HepG2 (cell line): ENCODE results near the gene SLC23A2. TPM values are rescaled to one million over a fixed set of nuclear protein-coding genes. Genes with fewer than 3 reads are reported as not detected.

ENCODE experiments used
- BORCS8-MEF2B ChIP-seq: sonication (generic); formaldehyde crosslinking; IDR thresholded peaks from 2 replicates; pipeline ENCODE4 v1.8.0; 2022; ENCODE audit warnings: mild to moderate bottlenecking, missing genetic modification reagents
- HHEX ChIP-seq: IDR thresholded peaks from 2 replicates; pipeline ENCODE4 v1.6.1; 2016; ENCODE audit warnings: control low read depth
- HNRNPK ChIP-seq: fragments of 200-400 bp; formaldehyde crosslinking; IDR thresholded peaks from 2 replicates; pipeline ENCODE4 v1.6.1; 2018; ENCODE audit warnings: low read length, low read depth, moderate library complexity, mild to moderate bottlenecking; ENCODE audit not compliant: poor library complexity, severe bottlenecking
- KLF15 ChIP-seq: sonication (generic); formaldehyde crosslinking; IDR thresholded peaks from 2 replicates; pipeline ENCODE4 v1.8.1; 2023; ENCODE audit warnings: borderline replicate concordance, mild to moderate bottlenecking, inconsistent platforms, missing genetic modification reagents, mixed read lengths
- MED13 ChIP-seq: sonication (generic); formaldehyde crosslinking; IDR thresholded peaks from 2 replicates; pipeline ENCODE4 v1.5.0; 2020; ENCODE audit warnings: missing genetic modification reagents
- NFE2 ChIP-seq: sonication (generic); formaldehyde crosslinking; IDR thresholded peaks from 2 replicates; pipeline ENCODE4 v1.4.0; 2020; ENCODE audit warnings: missing genetic modification reagents
- SNAPC2 ChIP-seq: sonication (generic); formaldehyde crosslinking; IDR thresholded peaks from 2 replicates; pipeline ENCODE4 v1.8.1; 2022; ENCODE audit warnings: mild to moderate bottlenecking, missing genetic modification reagents
- ZNF160 ChIP-seq: sonication (generic); formaldehyde crosslinking; IDR thresholded peaks from 2 replicates; pipeline ENCODE4 v1.8.0; 2022; ENCODE audit warnings: mild to moderate bottlenecking, inconsistent platforms, missing genetic modification reagents
- ZNF329 ChIP-seq: sonication (generic); formaldehyde crosslinking; IDR thresholded peaks from 2 replicates; pipeline ENCODE4 v1.9.0; 2021; ENCODE audit warnings: low read depth, mild to moderate bottlenecking, missing genetic modification reagents
- ZNF350 ChIP-seq: sonication (generic); formaldehyde crosslinking; IDR thresholded peaks from 2 replicates; pipeline ENCODE4 v1.4.0; 2020; ENCODE audit warnings: mild to moderate bottlenecking, low read depth, missing genetic modification reagents, borderline replicate concordance
- ZNF430 ChIP-seq: sonication (generic); formaldehyde crosslinking; IDR thresholded peaks from 2 replicates; pipeline ENCODE4 v1.9.0; 2021; ENCODE audit warnings: mild to moderate bottlenecking, missing genetic modification reagents
- ZNF451 ChIP-seq: sonication (generic); formaldehyde crosslinking; IDR thresholded peaks from 2 replicates; pipeline ENCODE4 v1.5.0; 2020; ENCODE audit warnings: mild to moderate bottlenecking, missing genetic modification reagents
- ZNF510 ChIP-seq: sonication (generic); formaldehyde crosslinking; IDR thresholded peaks from 2 replicates; pipeline ENCODE4 v1.4.0; 2020; ENCODE audit warnings: low read depth, mild to moderate bottlenecking, missing genetic modification reagents
- ZNF567 ChIP-seq: sonication (generic); formaldehyde crosslinking; IDR thresholded peaks from 2 replicates; pipeline ENCODE4 v1.8.1; 2023; ENCODE audit warnings: mild to moderate bottlenecking, missing genetic modification reagents, borderline replicate concordance
- ZNF782 ChIP-seq: sonication (generic); formaldehyde crosslinking; IDR thresholded peaks from 2 replicates; pipeline ENCODE4 v1.4.0; 2020; ENCODE audit warnings: missing genetic modification reagents, mild to moderate bottlenecking, borderline replicate concordance
- polyA plus RNA-seq, 8 experiments: library from polyadenylated mRNA; depleted of rRNA in 3 of 8; stranded (reverse) in 7 of 8; unstranded in 1 of 8; fragments of >200 nt; fragmentation: Illumina TruSeq in 4 of 8; extraction: Trizol in 4 of 8; gene quantifications; 2 replicates each; pipeline versions ENCODE4 v1.2.1 to v1.2.3, GENCODE V29; 2011 to 2016; ENCODE audit warnings: low read depth in 4 of 8, missing spikeins in 1 of 8, mixed read lengths in 1 of 8; ENCODE audit not compliant: insufficient read depth in 1 of 8
- total RNA-seq, 5 experiments: library from RNA; depleted of rRNA; stranded (reverse); fragments of >200 nt; fragmentation: Illumina TruSeq; extraction: Trizol; gene quantifications; 2 replicates each; pipeline ENCODE4 v1.2.3, GENCODE V29; 2016; ENCODE audit warnings: low read depth in 1 of 5
- TF ChIP-seq, protein P1 (sequence below): sonication (generic); formaldehyde crosslinking; IDR thresholded peaks from 2 replicates; pipeline ENCODE4 v1.4.0; 2020; ENCODE audit warnings: missing genetic modification reagents, mild to moderate bottlenecking, borderline replicate concordance
- TF ChIP-seq, protein P2 (sequence below): sonication (generic); formaldehyde crosslinking; IDR thresholded peaks from 2 replicates; pipeline ENCODE4 v1.4.0; 2020; ENCODE audit warnings: missing genetic modification reagents, borderline replicate concordance
- TF ChIP-seq, protein P3 (sequence below): sonication (generic); IDR thresholded peaks from 2 replicates; pipeline ENCODE4 v1.6.1; 2016; ENCODE audit warnings: low read depth, borderline replicate concordance
- TF ChIP-seq, protein P4 (sequence below): sonication (generic); formaldehyde crosslinking; IDR thresholded peaks from 2 replicates; pipeline ENCODE4 v1.5.1; 2020; ENCODE audit warnings: mild to moderate bottlenecking, moderate library complexity, missing genetic modification reagents

Gene SLC23A2
- total and polyA plus RNA-seq, 2 of the 13 experiments (the other 11 are each of a cell fraction or from before 2014, with no cell fraction given): 42.2 to 51.2 TPM

DNA sequence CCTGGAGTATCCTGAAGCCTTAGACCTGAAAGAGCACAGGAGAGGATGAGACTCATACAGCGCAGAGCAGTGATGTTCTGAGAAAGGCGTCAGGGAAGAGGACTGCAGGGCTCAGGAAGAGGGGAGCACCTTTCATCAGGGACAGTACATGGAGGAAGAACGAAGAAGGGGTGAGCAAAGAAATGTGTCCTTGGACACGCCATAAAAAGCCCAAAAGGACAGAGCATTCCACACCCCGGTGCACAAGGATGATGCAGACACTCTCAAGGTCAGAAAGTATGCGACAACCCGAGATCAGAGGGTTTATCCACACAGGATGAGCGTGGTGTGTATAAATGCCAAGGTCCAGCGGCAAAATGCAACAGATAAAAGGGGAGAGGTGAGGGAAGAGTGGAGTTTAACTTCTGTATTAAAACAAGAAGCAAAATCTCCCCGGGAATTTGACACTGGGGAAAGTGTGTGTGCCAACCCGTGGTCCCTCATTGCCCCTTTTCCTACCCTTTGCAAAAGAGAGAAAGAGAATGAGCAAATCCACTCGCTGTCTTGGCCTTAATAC, 64.4 kb downstream of the SLC23A2 start (continued):
- TF ChIP-seq, protein P1, sequence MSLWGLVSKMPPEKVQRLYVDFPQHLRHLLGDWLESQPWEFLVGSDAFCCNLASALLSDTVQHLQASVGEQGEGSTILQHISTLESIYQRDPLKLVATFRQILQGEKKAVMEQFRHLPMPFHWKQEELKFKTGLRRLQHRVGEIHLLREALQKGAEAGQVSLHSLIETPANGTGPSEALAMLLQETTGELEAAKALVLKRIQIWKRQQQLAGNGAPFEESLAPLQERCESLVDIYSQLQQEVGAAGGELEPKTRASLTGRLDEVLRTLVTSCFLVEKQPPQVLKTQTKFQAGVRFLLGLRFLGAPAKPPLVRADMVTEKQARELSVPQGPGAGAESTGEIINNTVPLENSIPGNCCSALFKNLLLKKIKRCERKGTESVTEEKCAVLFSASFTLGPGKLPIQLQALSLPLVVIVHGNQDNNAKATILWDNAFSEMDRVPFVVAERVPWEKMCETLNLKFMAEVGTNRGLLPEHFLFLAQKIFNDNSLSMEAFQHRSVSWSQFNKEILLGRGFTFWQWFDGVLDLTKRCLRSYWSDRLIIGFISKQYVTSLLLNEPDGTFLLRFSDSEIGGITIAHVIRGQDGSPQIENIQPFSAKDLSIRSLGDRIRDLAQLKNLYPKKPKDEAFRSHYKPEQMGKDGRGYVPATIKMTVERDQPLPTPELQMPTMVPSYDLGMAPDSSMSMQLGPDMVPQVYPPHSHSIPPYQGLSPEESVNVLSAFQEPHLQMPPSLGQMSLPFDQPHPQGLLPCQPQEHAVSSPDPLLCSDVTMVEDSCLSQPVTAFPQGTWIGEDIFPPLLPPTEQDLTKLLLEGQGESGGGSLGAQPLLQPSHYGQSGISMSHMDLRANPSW (CRISPR knock-in tag): 0 out of 2 replicates have a peak, but pooled peaks have one; percentile 64
- TF ChIP-seq ZNF160 (CRISPR knock-in tag) (no peak), NFE2 (CRISPR knock-in tag) (no peak), ZNF510 (0 out of 2 replicates have a peak, but pooled peaks have one; percentile 88), SNAPC2 (no peak), ZNF567 (CRISPR knock-in tag) (0 out of 2 replicates have a peak, but pooled peaks have one; percentile 71), ZNF782 (CRISPR knock-in tag) (0 out of 2 replicates have a peak, but pooled peaks have one; percentile 28), BORCS8-MEF2B (CRISPR knock-in tag) (no peak), ZNF430 (CRISPR knock-in tag) (no peak), MED13 (CRISPR knock-in tag) (0 out of 2 replicates have a peak, but pooled peaks have one; percentile 50), ZNF451 (CRISPR knock-in tag) (peak; percentile 58; the same call in 1 of the 2 replicates), ZNF329 (CRISPR knock-in tag) (0 out of 2 replicates have a peak, but pooled peaks have one; percentile 8), ZNF350 (CRISPR knock-in tag) (peak; percentile 52), HHEX (peak; percentile 41; the same call in 1 of the 2 replicates), KLF15 (CRISPR knock-in tag) (no peak), HNRNPK (no peak)
- TF ChIP-seq, protein P2, sequence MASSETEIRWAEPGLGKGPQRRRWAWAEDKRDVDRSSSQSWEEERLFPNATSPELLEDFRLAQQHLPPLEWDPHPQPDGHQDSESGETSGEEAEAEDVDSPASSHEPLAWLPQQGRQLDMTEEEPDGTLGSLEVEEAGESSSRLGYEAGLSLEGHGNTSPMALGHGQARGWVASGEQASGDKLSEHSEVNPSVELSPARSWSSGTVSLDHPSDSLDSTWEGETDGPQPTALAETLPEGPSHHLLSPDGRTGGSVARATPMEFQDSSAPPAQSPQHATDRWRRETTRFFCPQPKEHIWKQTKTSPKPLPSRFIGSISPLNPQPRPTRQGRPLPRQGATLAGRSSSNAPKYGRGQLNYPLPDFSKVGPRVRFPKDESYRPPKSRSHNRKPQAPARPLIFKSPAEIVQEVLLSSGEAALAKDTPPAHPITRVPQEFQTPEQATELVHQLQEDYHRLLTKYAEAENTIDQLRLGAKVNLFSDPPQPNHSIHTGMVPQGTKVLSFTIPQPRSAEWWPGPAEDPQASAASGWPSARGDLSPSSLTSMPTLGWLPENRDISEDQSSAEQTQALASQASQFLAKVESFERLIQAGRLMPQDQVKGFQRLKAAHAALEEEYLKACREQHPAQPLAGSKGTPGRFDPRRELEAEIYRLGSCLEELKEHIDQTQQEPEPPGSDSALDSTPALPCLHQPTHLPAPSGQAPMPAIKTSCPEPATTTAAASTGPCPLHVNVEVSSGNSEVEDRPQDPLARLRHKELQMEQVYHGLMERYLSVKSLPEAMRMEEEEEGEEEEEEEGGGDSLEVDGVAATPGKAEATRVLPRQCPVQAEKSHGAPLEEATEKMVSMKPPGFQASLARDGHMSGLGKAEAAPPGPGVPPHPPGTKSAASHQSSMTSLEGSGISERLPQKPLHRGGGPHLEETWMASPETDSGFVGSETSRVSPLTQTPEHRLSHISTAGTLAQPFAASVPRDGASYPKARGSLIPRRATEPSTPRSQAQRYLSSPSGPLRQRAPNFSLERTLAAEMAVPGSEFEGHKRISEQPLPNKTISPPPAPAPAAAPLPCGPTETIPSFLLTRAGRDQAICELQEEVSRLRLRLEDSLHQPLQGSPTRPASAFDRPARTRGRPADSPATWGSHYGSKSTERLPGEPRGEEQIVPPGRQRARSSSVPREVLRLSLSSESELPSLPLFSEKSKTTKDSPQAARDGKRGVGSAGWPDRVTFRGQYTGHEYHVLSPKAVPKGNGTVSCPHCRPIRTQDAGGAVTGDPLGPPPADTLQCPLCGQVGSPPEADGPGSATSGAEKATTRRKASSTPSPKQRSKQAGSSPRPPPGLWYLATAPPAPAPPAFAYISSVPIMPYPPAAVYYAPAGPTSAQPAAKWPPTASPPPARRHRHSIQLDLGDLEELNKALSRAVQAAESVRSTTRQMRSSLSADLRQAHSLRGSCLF (CRISPR knock-in tag): no peak
- TF ChIP-seq, protein P3, sequence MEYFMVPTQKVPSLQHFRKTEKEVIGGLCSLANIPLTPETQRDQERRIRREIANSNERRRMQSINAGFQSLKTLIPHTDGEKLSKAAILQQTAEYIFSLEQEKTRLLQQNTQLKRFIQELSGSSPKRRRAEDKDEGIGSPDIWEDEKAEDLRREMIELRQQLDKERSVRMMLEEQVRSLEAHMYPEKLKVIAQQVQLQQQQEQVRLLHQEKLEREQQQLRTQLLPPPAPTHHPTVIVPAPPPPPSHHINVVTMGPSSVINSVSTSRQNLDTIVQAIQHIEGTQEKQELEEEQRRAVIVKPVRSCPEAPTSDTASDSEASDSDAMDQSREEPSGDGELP: peak; percentile 19; the same call in 1 of the 2 replicates
- TF ChIP-seq, protein P4, sequence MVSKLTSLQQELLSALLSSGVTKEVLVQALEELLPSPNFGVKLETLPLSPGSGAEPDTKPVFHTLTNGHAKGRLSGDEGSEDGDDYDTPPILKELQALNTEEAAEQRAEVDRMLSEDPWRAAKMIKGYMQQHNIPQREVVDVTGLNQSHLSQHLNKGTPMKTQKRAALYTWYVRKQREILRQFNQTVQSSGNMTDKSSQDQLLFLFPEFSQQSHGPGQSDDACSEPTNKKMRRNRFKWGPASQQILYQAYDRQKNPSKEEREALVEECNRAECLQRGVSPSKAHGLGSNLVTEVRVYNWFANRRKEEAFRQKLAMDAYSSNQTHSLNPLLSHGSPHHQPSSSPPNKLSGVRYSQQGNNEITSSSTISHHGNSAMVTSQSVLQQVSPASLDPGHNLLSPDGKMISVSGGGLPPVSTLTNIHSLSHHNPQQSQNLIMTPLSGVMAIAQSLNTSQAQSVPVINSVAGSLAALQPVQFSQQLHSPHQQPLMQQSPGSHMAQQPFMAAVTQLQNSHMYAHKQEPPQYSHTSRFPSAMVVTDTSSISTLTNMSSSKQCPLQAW (CRISPR knock-in tag): peak; percentile 93; the same call in 1 of the 2 replicates
